Measurements from ENCODE around the gene PRSS50.

PRSS50 gene

DNA sequence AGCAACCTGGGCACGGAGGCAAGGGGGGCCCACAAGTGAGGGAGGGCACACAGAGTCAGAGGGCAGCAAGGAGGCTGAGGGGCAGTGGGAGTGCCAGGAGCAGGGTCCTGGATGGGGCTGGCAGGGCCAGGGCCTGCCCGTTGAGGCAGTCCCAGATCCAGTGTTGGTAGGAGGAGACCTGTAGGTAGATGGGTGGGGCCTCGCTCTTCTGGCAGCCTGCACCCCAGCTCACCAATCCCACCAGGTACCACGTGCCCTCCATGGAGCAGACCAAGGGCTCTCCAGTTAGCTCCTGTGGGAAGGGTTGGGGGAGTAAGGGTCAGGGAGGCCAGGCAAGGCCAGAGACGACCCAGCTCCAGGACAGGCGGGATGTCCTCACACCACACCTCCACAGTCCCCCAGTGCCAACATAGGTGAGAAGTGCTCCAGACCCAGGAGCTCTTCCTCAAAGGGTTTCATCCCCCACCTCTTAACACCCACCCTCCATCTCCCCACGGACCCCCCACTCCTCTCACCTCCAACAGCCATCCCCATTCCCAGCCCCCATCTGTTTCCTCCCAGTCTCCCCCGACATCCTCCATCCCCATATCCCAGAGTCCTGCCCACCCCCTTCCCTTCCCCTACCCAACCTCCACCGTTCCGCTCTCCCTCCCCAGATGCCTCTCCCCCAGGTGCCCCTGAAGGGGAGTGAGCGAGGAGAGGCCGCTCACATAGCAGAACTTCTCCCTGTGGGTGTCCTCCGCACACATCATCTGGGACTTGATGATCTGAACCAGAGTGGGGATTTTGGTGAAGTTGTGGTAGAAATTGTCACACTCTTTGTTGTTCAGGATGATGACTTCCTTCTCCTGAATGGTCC, 5.2 kb downstream of the PRSS50 start:
- H3K36me3 ChIP-seq (ENCODE audit: insufficient read depth, low read length), result no peaks in the 10 kb centered on the region
- H3K4me1 ChIP-seq (ENCODE audit: control insufficient read depth, insufficient read depth, low read length), result no peaks in the 10 kb centered on the region
- peaks cover 33% of the 10 kb centered on the region for H3K27me3 ChIP-seq (ENCODE audit: control insufficient read depth, insufficient read depth, low read length)
- H3K9me3 ChIP-seq (replicated peaks; ENCODE audit: low read length), result no peaks in the 10 kb centered on the region
- H3K4me2 ChIP-seq (ENCODE audit: low read length), result no peak overlapping the region
- H3K9ac ChIP-seq (ENCODE audit: low read depth, low read length), result no peak overlapping the region
- H3K4me3 ChIP-seq (ENCODE audit: low read length), result no peak overlapping the region

GRCh38 chr3:46711760-46712159, 5.9 kb downstream of the PRSS50 start:
- Histone ChIP-seq H3K36me3 (ENCODE audit: insufficient read depth, low read length) (no peaks in the 10 kb centered on the region), H3K4me3 (ENCODE audit: low read length) (no peak overlapping the region), H3K9me3 (replicated peaks; ENCODE audit: low read length) (no peaks in the 10 kb centered on the region), H3K9ac (ENCODE audit: low read depth, low read length) (no peak overlapping the region), H3K27me3 (ENCODE audit: control insufficient read depth, insufficient read depth, low read length) (peaks cover 32% of the 10 kb centered on the region), H3K4me2 (ENCODE audit: low read length) (no peak overlapping the region), H3K4me1 (ENCODE audit: control insufficient read depth, insufficient read depth, low read length) (no peaks in the 10 kb centered on the region)

GRCh38 chr3:46711305-46711704, 6.4 kb downstream of the PRSS50 start:
- H3K27me3 ChIP-seq (ENCODE audit: control insufficient read depth, insufficient read depth, low read length), result peaks cover 28% of the 10 kb centered on the region
- peaks cover 1% of the 10 kb centered on the region for H3K4me1 ChIP-seq (ENCODE audit: control insufficient read depth, insufficient read depth, low read length)
- no peak overlapping the region for H3K4me2 ChIP-seq (ENCODE audit: low read length)
- no peak overlapping the region for H3K4me3 ChIP-seq (ENCODE audit: low read length)
- H3K36me3 ChIP-seq (ENCODE audit: insufficient read depth, low read length), result no peaks in the 10 kb centered on the region
- H3K9me3 ChIP-seq (replicated peaks; ENCODE audit: low read length), result no peaks in the 10 kb centered on the region
- no peak overlapping the region for H3K9ac ChIP-seq (ENCODE audit: low read depth, low read length)

GRCh38 chr3:46710671-46711295, 6.9 kb downstream of the PRSS50 start:
- Histone ChIP-seq H3K9ac (ENCODE audit: low read depth, low read length) (no peak overlapping the region), H3K36me3 (ENCODE audit: insufficient read depth, low read length) (no peaks in the 10 kb centered on the region)

DNA sequence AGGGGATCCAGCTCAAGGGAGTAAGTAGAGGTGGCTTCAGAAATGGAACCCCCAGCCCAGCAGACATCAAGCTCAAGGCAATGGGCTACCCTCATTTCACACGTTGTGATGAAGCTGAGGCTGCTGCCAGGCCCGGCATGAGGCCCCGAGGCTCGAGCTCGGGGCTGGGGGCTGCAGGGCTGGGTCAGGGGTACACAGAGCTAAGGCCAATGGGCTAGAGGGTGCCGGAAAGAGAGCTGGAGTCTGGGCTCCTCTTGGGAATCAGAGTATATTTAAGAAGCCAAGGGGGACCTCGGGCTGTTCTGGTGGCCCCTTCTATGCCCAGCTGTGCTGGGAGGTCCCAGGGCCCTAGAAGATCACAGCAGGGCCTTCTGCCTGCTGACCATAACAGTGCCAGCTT, 7.4 kb downstream of the PRSS50 start:
- Histone ChIP-seq H3K4me3 (ENCODE audit: low read length) (no peak overlapping the region), H3K27me3 (ENCODE audit: control insufficient read depth, insufficient read depth, low read length) (peaks cover 32% of the 10 kb centered on the region), H3K4me1 (ENCODE audit: control insufficient read depth, insufficient read depth, low read length) (peaks cover 2% of the 10 kb centered on the region), H3K9me3 (replicated peaks; ENCODE audit: low read length) (no peaks in the 10 kb centered on the region), H3K9ac (ENCODE audit: low read depth, low read length) (no peak overlapping the region), H3K36me3 (ENCODE audit: insufficient read depth, low read length) (no peaks in the 10 kb centered on the region), H3K4me2 (ENCODE audit: low read length) (no peak overlapping the region)

More at GRCh38 chr3:46710671-46711295, 6.9 kb downstream of the PRSS50 start:
- Histone ChIP-seq H3K27me3 (ENCODE audit: control insufficient read depth, insufficient read depth, low read length) (peaks cover 29% of the 10 kb centered on the region), H3K4me2 (ENCODE audit: low read length) (no peak overlapping the region), H3K4me3 (ENCODE audit: low read length) (no peak overlapping the region), H3K9me3 (replicated peaks; ENCODE audit: low read length) (no peaks in the 10 kb centered on the region), H3K4me1 (ENCODE audit: control insufficient read depth, insufficient read depth, low read length) (peaks cover 2% of the 10 kb centered on the region)

GRCh38 chr3:46709721-46710120, 7.9 kb downstream of the PRSS50 start:
- Histone ChIP-seq H3K36me3 (ENCODE audit: insufficient read depth, low read length) (no peaks in the 10 kb centered on the region), H3K4me1 (ENCODE audit: control insufficient read depth, insufficient read depth, low read length) (peaks cover 2% of the 10 kb centered on the region), H3K27me3 (ENCODE audit: control insufficient read depth, insufficient read depth, low read length) (peaks cover 30% of the 10 kb centered on the region)

GRCh38 chr3:46709157-46709654, 8.5 kb downstream of the PRSS50 start:
- H3K27me3 ChIP-seq (ENCODE audit: control insufficient read depth, insufficient read depth, low read length), result peaks cover 28% of the 10 kb centered on the region
- H3K36me3 ChIP-seq (ENCODE audit: insufficient read depth, low read length), result no peaks in the 10 kb centered on the region
- no peaks in the 10 kb centered on the region for H3K9me3 ChIP-seq (replicated peaks; ENCODE audit: low read length)
- H3K4me3 ChIP-seq (ENCODE audit: low read length), result no peak overlapping the region
- peaks cover 2% of the 10 kb centered on the region for H3K4me1 ChIP-seq (ENCODE audit: control insufficient read depth, insufficient read depth, low read length)
- no peak overlapping the region for H3K9ac ChIP-seq (ENCODE audit: low read depth, low read length)
- H3K4me2 ChIP-seq (ENCODE audit: low read length), result no peak overlapping the region

More at GRCh38 chr3:46709721-46710120, 7.9 kb downstream of the PRSS50 start:
- no peak overlapping the region for H3K9ac ChIP-seq (ENCODE audit: low read depth, low read length)
- no peak overlapping the region for H3K4me3 ChIP-seq (ENCODE audit: low read length)
- no peaks in the 10 kb centered on the region for H3K9me3 ChIP-seq (replicated peaks; ENCODE audit: low read length)
- H3K4me2 ChIP-seq (ENCODE audit: low read length), result no peak overlapping the region

- Histone ChIP-seq H3K9ac (ENCODE audit: low read depth, low read length) (no peak overlapping the region), H3K4me1 (ENCODE audit: control insufficient read depth, insufficient read depth, low read length) (peaks cover 2% of the 10 kb centered on the region), H3K4me3 (ENCODE audit: low read length) (no peak overlapping the region), H3K9me3 (replicated peaks; ENCODE audit: low read length) (no peaks in the 10 kb centered on the region), H3K4me2 (ENCODE audit: low read length) (no peak overlapping the region), H3K27me3 (ENCODE audit: control insufficient read depth, insufficient read depth, low read length) (peaks cover 28% of the 10 kb centered on the region), H3K36me3 (ENCODE audit: insufficient read depth, low read length) (no peaks in the 10 kb centered on the region)
Observed at GRCh38 chr3:46708401-46709156, 9.1 kb downstream of the PRSS50 start.

DNA sequence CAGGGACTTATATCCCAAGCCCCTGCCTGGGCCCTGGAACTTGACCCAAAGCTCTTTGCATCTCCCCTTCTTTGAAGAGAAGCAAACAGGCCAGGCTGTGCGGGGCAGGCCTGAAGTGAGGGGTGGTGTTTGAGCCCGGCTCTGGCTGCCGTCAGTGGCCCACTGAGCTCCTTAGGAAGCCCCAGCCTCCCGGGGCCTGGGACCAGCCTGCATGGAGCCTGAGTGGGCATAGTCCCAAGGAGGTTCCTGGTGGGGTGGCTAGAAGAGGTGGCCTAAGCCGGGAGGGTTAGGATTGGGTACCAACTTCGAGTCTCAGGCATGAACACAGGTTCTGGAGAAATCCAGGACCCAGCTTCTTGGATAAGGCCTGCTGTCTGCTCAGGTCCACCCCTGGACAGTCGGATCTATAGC, 10.1 kb downstream of the PRSS50 start:
- no peaks in the 10 kb centered on the region for H3K36me3 ChIP-seq (ENCODE audit: insufficient read depth, low read length)
- no peak overlapping the region for H3K4me2 ChIP-seq (ENCODE audit: low read length)
- H3K9me3 ChIP-seq (replicated peaks; ENCODE audit: low read length), result no peaks in the 10 kb centered on the region
- no peak overlapping the region for H3K4me3 ChIP-seq (ENCODE audit: low read length)
- peaks cover 30% of the 10 kb centered on the region for H3K27me3 ChIP-seq (ENCODE audit: control insufficient read depth, insufficient read depth, low read length)
- no peak overlapping the region for H3K9ac ChIP-seq (ENCODE audit: low read depth, low read length)
- peaks cover 2% of the 10 kb centered on the region for H3K4me1 ChIP-seq (ENCODE audit: control insufficient read depth, insufficient read depth, low read length)

DNA sequence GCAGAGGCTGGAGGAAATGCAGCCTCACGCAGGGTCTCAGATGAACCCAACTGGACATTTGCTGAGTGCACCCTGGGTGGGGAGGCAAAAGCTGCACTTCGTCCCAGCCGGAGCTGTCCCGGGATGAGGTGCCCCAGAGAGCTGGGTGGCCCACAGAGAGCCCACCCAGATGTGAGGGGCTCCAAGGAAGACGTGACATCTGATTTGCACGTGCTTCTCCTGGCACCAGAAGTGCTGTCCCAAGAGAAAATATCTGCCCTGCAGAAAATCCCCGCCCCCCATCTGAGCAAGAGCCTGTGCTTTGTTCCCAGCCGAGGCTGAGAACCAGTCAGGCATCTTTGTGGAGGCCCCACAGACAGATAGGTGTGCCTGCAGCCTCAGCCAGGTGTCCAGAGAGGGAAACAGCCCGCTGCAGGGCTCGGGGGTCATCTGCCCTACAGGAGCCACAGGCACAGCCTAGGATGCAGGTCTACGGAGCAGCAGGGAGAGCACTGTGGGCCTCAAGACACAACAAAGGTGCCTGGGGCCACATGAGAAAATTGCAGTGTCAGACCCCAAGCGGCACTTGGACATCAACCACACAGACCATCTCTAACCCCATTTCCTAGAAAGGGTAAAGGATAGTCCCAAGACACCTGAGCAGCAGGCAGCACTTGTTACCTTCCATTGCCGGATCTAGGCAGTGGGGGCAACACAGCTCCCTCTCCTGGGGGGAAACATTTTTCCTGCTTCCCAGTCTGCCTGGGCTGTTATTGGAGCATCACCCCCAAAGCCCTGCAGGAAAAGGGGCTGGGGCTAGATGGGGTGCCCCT, 10.7 kb downstream of the PRSS50 start:
- H3K4me3 ChIP-seq (ENCODE audit: low read length), result no peak overlapping the region
- no peak overlapping the region for H3K4me2 ChIP-seq (ENCODE audit: low read length)
- peaks cover 2% of the 10 kb centered on the region for H3K4me1 ChIP-seq (ENCODE audit: control insufficient read depth, insufficient read depth, low read length)
- no peaks in the 10 kb centered on the region for H3K9me3 ChIP-seq (replicated peaks; ENCODE audit: low read length)
- no peak overlapping the region for H3K9ac ChIP-seq (ENCODE audit: low read depth, low read length)
- peaks cover 35% of the 10 kb centered on the region for H3K27me3 ChIP-seq (ENCODE audit: control insufficient read depth, insufficient read depth, low read length)
- H3K36me3 ChIP-seq (ENCODE audit: insufficient read depth, low read length), result no peaks in the 10 kb centered on the region

Measured in skeletal muscle satellite cell (primary cell).